ENCODE results near the gene TXNIP.

The TXNIP gene

GRCh38 chr1:145985502-145986439 lies 10.6 kb downstream of the TXNIP start:
- peak; percentile 93 for DNase-seq

- DNase-seq, result no peak
Observed at GRCh38 chr1:145985129-145985501, 11.3 kb downstream of the TXNIP start.

GRCh38 chr1:145983960-145984830 lies 12.2 kb downstream of the TXNIP start:
- no peak for DNase-seq

- no peak for DNase-seq
Observed at GRCh38 chr1:145983206-145983675, 13.1 kb downstream of the TXNIP start.

- no peak for DNase-seq
Observed at GRCh38 chr1:145982010-145982723, 14.2 kb downstream of the TXNIP start.

GRCh38 chr1:145980457-145980994 lies 15.9 kb downstream of the TXNIP start:
- no peak for DNase-seq

- DNase-seq, result no peak
Observed at GRCh38 chr1:145979746-145980456, 16.5 kb downstream of the TXNIP start.

GRCh38 chr1:145978854-145979745 lies 17.3 kb downstream of the TXNIP start:
- DNase-seq, result peak; percentile 100

GRCh38 chr1:145978471-145978853 lies 17.9 kb downstream of the TXNIP start:
- DNase-seq, result no peak

GRCh38 chr1:145977486-145978470 lies 18.6 kb downstream of the TXNIP start:
- peak; percentile 82 for DNase-seq

GRCh38 chr1:145977016-145977415 lies 19.4 kb downstream of the TXNIP start:
- DNase-seq, result no peak

GRCh38 chr1:145975216-145975615 lies 21.2 kb downstream of the TXNIP start:
- no peak for DNase-seq

GRCh38 chr1:145974721-145975120 lies 21.7 kb downstream of the TXNIP start:
- DNase-seq, result no peak

GRCh38 chr1:145972580-145972979 lies 23.8 kb downstream of the TXNIP start:
- DNase-seq, result no peak

- DNase-seq, result no peak
Observed at GRCh38 chr1:145967288-145967687, 29.1 kb downstream of the TXNIP start.

GRCh38 chr1:145965119-145965744 lies 31.1 kb downstream of the TXNIP start:
- DNase-seq, result no peak

GRCh38 chr1:145964328-145965118 lies 31.9 kb downstream of the TXNIP start, which contains the start of the genes ANKRD34A and POLR3GL:
Gene ANKRD34A, minus strand, starts transcription at chr1:145964575. Its CDS starts 2,816 bp downstream, at chr1:145961759.
Gene POLR3GL, plus strand, starts transcription at chr1:145964690. Its CDS starts 10,176 bp downstream, at chr1:145974866.
- DNase-seq, result peak; percentile 88

Data from HCEC 1CT (cell line).